ENCODE data around the gene OR6B1.

Gene OR6B1

DNA sequence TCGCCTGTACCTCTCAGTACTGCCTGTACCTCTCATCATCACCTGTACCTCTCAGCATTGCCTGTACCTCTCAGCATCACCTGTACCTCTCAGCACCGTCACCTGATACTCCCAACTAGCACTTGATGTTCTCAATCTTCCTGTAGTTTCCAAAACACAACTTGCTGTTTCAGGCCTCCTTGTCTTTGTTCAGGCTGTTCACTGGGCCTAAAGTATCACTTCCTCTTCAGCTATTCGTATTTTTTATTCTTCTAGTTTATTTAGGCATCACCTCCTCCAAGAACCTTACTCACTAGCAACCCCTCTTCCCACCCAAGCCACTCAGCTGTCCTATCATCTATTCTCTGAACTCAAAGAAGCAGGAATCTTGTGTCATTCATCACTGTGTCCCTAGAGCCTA, 24.1 kb downstream of the OR6B1 start:
- Histone ChIP-seq H3K9me3 (ENCODE audit: control insufficient read depth, low read length) (no peaks in the 10 kb centered on the region), H3K4me3 (ENCODE audit: extremely low read depth, insufficient read depth, low read length, poor library complexity, severe bottlenecking) (no peak overlapping the region), H3K27ac (ENCODE audit: low read depth, low read length, severe bottlenecking) (no peak overlapping the region), H3K36me3 (ENCODE audit: control insufficient read depth, insufficient read depth, low read length) (no peaks in the 10 kb centered on the region), H3K4me1 (ENCODE audit: control insufficient read depth, insufficient read depth, low read length, poor library complexity, severe bottlenecking) (peaks cover 25% of the 10 kb centered on the region)
- WGBS, 2 experiments (ENCODE audit: insufficient coverage in 2 of 2) = 93 to 97% methylated on average over 3 of the region's 3 CpGs

DNA sequence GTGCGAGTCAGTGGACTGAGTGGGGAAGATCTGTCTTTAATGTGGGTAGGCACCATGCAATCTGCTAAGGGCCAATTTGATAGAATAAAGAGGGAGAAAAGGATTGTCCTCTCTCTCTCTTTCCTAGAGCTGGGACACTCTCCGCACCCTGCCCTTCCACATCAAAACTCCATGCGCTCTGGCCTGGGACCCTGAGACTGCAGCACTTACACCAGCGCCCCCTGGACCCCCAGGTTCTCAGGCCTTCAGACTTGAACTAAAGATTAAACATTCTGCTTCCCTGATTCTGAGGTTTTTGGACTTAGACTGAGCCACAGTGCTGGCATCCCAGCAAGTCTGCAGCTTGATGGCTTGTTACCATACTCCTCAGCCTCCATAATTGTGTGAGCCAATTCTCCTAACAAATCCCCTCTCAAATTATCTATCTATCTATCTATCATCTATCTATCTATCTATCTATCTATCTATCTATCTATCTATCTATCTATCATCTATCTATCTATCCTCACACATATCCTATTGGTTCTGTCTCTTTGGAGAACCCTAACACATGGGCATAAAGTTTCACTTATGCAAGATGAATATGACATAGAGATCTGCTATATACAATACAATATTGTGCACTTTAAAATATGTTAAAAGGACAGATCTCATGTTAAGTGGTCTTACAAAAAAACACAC, 26.2 kb downstream of the OR6B1 start:
- H3K9me3 ChIP-seq (ENCODE audit: control insufficient read depth, low read length) = no peaks in the 10 kb centered on the region
- 90 to 100% methylated on average over 1 of the region's 4 CpGs for WGBS, 2 experiments (ENCODE audit: insufficient coverage in 2 of 2)
- peaks cover 5% of the 10 kb centered on the region for H3K4me1 ChIP-seq (ENCODE audit: control insufficient read depth, insufficient read depth, low read length, poor library complexity, severe bottlenecking)
- no peak overlapping the region for H3K27ac ChIP-seq (ENCODE audit: low read depth, low read length, severe bottlenecking)
- no peaks in the 10 kb centered on the region for H3K36me3 ChIP-seq (ENCODE audit: control insufficient read depth, insufficient read depth, low read length)
- no peak overlapping the region for H3K4me3 ChIP-seq (ENCODE audit: extremely low read depth, insufficient read depth, low read length, poor library complexity, severe bottlenecking)

DNA sequence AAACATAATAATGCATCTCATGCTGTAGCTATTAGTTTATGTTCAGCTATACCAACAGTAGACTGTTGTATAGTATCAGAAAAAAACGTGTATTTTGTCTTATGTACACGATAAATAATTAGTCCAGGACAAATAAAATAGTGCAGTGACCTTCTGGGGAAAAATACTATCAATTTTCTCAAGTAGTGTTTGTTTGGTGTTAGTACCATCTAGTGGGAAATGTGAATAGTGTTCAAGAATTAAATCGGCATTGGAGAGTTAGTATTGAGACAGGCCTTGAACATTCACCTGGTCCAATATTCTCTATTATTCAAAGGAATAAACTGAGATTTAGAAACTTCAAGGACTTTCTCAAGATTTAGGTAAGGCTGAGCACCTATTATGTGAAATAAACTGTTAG, 26.9 kb downstream of the OR6B1 start:
- H3K27ac ChIP-seq (ENCODE audit: low read depth, low read length, severe bottlenecking) = no peak overlapping the region
- no peaks in the 10 kb centered on the region for H3K9me3 ChIP-seq (ENCODE audit: control insufficient read depth, low read length)
- no CpG with 5 or more reads among the region's 3 CpGs for WGBS, 2 experiments (ENCODE audit: insufficient coverage in 2 of 2)
- no peaks in the 10 kb centered on the region for H3K36me3 ChIP-seq (ENCODE audit: control insufficient read depth, insufficient read depth, low read length)
- H3K4me3 ChIP-seq (ENCODE audit: extremely low read depth, insufficient read depth, low read length, poor library complexity, severe bottlenecking) = no peak overlapping the region
- peaks cover 4% of the 10 kb centered on the region for H3K4me1 ChIP-seq (ENCODE audit: control insufficient read depth, insufficient read depth, low read length, poor library complexity, severe bottlenecking)

DNA sequence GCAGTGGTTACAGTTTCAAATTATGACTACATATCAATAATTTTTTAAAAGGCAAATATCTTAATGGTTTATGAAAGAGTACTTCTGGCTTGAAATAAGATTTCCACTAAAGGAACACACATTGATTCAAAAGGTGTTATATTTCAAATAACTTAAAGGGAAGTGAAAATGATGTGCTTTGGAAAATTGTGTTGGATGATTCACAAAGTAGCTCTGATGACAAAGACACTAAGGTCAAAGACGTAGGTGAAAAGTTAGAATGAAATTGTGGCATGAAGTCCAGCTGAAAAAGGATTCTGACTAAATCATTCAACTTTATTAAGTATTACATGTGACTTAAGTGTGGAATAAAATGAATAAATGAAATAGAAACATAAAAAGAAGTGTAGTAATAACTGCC, 27.9 kb downstream of the OR6B1 start:
- Histone ChIP-seq H3K27ac (ENCODE audit: low read depth, low read length, severe bottlenecking) (no peak overlapping the region), H3K36me3 (ENCODE audit: control insufficient read depth, insufficient read depth, low read length) (no peaks in the 10 kb centered on the region), H3K9me3 (ENCODE audit: control insufficient read depth, low read length) (no peaks in the 10 kb centered on the region), H3K4me1 (ENCODE audit: control insufficient read depth, insufficient read depth, low read length, poor library complexity, severe bottlenecking) (no peaks in the 10 kb centered on the region), H3K4me3 (ENCODE audit: extremely low read depth, insufficient read depth, low read length, poor library complexity, severe bottlenecking) (no peak overlapping the region)
- 80% methylated on average over 1 of the region's 1 CpG; no CpG with 5 or more reads in 1 of the 2 experiments for WGBS, 2 experiments (ENCODE audit: insufficient coverage in 2 of 2)

DNA sequence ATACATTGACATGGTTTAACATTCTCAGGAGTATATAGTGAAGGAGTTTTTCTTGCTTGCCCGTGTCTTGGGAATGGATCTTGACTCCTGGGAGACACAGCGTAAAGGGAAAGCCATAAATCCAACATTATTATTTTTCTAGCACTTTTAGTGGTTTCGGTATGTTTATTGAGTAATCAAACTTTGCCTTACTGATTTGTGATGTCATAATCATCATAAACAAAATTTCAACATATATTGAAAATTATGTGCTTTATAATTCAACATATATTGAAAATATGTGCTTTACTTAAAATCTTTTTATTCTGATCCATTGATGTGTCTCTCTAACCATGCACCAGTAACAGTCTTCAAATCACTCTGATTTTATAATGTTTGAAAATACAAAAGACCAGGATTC, 28.4 kb downstream of the OR6B1 start:
- Histone ChIP-seq H3K27ac (ENCODE audit: low read depth, low read length, severe bottlenecking) (no peak overlapping the region), H3K4me1 (ENCODE audit: control insufficient read depth, insufficient read depth, low read length, poor library complexity, severe bottlenecking) (no peaks in the 10 kb centered on the region), H3K36me3 (ENCODE audit: control insufficient read depth, insufficient read depth, low read length) (no peaks in the 10 kb centered on the region), H3K4me3 (ENCODE audit: extremely low read depth, insufficient read depth, low read length, poor library complexity, severe bottlenecking) (no peak overlapping the region), H3K9me3 (ENCODE audit: control insufficient read depth, low read length) (no peaks in the 10 kb centered on the region)
- no CpG with 5 or more reads among the region's 3 CpGs for WGBS, 2 experiments (ENCODE audit: insufficient coverage in 2 of 2)

DNA sequence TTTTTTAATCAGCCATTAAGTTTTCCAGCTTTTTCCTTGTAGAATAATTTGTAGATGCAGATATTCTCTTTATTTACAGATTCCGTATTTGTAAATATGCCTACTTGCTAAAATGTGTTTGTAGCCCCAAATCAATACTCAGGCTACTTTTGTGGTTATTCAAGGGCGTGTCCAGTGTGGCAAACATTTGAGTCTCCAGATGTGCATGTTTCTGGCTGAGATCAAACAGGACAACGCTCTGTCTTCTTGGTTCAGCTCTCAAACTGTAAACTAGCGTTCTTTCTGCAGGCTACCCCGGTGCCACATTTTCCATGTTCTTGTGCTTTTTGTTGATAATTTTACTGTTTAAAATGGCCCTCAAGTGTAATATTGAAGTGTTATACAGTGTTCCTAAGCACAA, 32.4 kb downstream of the OR6B1 start:
- 89 to 91% methylated on average over 1 to 3 of the region's 5 CpGs for WGBS, 2 experiments (ENCODE audit: insufficient coverage in 2 of 2)
- H3K4me1 ChIP-seq (ENCODE audit: control insufficient read depth, insufficient read depth, low read length, poor library complexity, severe bottlenecking) = peaks cover 2% of the 10 kb centered on the region
- H3K36me3 ChIP-seq (ENCODE audit: control insufficient read depth, insufficient read depth, low read length) = no peaks in the 10 kb centered on the region
- H3K27ac ChIP-seq (ENCODE audit: low read depth, low read length, severe bottlenecking) = no peak overlapping the region
- no peak overlapping the region for H3K4me3 ChIP-seq (ENCODE audit: extremely low read depth, insufficient read depth, low read length, poor library complexity, severe bottlenecking)
- H3K9me3 ChIP-seq (ENCODE audit: control insufficient read depth, low read length) = no peaks in the 10 kb centered on the region

DNA sequence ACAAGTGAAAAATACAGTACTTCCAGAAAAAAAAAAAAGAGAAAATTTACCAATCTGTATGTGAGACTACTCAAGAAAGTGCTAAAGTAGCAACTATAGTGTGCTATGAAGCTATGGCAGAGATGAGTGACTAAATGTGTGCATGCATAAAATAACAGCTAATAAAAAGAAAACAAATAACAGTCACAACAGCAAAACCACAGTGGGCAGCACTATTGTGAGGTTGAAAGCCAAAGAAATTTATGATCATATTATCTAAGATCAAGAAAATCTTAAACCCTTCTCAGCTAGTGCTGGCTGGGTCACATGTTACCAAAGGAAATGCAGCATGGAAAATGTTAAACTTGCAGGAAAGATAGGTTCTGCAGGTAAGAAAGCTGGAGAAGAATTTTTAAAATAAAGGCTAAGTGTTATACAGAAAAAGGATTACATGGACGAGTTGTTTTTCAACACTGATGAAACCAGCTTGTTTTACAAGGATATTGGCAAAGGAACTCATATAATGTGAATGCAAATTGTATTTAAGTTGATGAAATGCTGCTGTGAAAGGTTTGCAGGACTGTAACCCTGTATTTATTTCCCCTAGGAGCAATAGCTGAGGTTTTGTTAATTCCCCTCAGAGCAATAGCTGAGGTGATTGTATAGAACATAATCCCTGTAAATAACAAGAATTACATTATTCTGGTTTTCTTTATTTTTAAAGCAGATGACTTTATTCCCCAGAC, 33.0 kb downstream of the OR6B1 start:
- H3K4me3 ChIP-seq (ENCODE audit: extremely low read depth, insufficient read depth, low read length, poor library complexity, severe bottlenecking) = no peak overlapping the region
- H3K4me1 ChIP-seq (ENCODE audit: control insufficient read depth, insufficient read depth, low read length, poor library complexity, severe bottlenecking) = peaks cover 9% of the 10 kb centered on the region
- 85 to 93% methylated on average over 1 of the region's 1 CpG for WGBS, 2 experiments (ENCODE audit: insufficient coverage in 2 of 2)
- no peaks in the 10 kb centered on the region for H3K36me3 ChIP-seq (ENCODE audit: control insufficient read depth, insufficient read depth, low read length)
- H3K27ac ChIP-seq (ENCODE audit: low read depth, low read length, severe bottlenecking) = no peak overlapping the region
- no peaks in the 10 kb centered on the region for H3K9me3 ChIP-seq (ENCODE audit: control insufficient read depth, low read length)

DNA sequence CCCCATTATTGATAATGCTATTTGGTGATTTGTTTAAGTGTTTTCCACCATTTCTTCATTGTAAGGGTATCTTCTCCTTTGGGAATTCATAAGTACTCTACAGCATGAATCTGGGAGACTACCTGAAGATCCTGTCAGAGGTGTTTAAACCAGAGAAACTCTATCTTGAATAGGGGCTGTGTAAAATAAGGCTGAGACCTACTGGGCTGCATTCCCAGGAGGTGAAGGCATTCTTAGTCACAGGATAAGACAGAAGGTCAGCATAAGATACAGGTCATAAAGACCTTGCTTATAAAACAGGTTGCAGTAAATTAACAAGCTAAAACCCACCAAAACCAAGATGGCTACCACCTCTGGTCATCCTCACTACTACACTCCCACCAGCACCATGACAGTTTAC, 35.3 kb downstream of the OR6B1 start:
- H3K9me3 ChIP-seq (ENCODE audit: control insufficient read depth, low read length) = peaks cover 3% of the 10 kb centered on the region
- H3K36me3 ChIP-seq (ENCODE audit: control insufficient read depth, insufficient read depth, low read length) = no peaks in the 10 kb centered on the region
- H3K27ac ChIP-seq (ENCODE audit: low read depth, low read length, severe bottlenecking) = no peak overlapping the region
- H3K4me3 ChIP-seq (ENCODE audit: extremely low read depth, insufficient read depth, low read length, poor library complexity, severe bottlenecking) = no peak overlapping the region
- H3K4me1 ChIP-seq (ENCODE audit: control insufficient read depth, insufficient read depth, low read length, poor library complexity, severe bottlenecking) = peaks cover 18% of the 10 kb centered on the region

DNA sequence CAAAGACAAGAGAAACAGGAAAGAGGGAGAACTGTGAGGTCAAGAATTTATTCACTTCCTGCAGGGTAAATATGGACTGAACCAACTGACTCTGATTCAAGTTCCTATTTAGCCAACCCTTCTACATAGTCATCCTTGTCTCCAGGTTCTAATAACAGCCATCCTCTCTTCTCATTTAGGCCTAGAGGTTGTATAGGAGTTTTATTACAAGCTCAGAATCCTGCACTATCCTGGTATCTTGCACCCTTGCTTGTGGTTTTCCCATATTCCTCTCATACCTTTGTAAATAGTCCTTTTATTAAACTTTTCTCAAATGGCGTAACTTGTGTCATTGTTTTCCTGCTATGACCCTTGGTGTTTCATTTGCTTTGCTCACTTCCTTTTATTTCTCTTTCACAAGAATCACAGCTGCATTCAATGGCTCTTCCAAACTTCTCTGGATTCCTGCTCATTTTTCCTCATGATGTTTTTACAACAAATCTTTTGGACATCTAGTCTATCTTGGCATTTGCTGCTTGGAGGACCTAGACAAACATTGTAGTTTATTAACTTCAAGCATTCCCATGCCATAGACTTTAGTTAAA, 36.3 kb downstream of the OR6B1 start:
- H3K4me3 ChIP-seq (ENCODE audit: extremely low read depth, insufficient read depth, low read length, poor library complexity, severe bottlenecking) = no peak overlapping the region
- 47 to 50% methylated on average over 1 of the region's 1 CpG for WGBS, 2 experiments (ENCODE audit: insufficient coverage in 2 of 2)
- H3K9me3 ChIP-seq (ENCODE audit: control insufficient read depth, low read length) = peaks cover 3% of the 10 kb centered on the region
- H3K36me3 ChIP-seq (ENCODE audit: control insufficient read depth, insufficient read depth, low read length) = no peaks in the 10 kb centered on the region
- no peak overlapping the region for H3K27ac ChIP-seq (ENCODE audit: low read depth, low read length, severe bottlenecking)
- peaks cover 18% of the 10 kb centered on the region for H3K4me1 ChIP-seq (ENCODE audit: control insufficient read depth, insufficient read depth, low read length, poor library complexity, severe bottlenecking)

DNA sequence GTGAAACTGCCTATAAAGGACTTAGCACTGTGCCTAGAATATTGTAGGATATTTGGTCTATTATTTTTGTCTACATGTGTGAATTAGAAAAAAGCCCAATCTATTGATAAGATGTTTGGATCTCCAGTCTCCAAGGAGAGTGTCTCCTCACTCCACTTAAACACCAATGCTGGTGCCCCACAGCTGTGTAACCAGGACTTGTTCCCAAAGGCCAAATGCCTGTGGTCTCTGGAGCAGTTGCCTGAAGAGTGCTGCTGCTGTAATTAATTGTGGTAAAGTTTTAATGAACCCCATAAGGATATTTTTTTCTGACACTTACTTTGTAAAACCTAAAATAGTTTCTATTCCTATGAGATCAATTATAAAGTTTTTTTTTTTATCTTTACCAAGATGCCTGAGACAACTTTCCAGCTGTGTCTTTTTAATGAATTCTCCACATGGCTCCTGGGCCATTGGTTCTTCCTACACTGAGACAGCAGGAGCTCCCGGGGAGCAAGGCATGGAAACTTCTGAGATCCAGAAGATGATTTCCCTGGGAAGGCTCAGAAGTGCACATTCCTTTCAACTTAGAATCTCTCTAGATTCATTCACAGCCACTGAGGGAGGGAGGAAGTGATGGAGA, 37.4 kb downstream of the OR6B1 start:
- WGBS, 2 experiments (ENCODE audit: insufficient coverage in 2 of 2) = 40 to 67% methylated on average over 1 of the region's 1 CpG
- no peak overlapping the region for H3K4me3 ChIP-seq (ENCODE audit: extremely low read depth, insufficient read depth, low read length, poor library complexity, severe bottlenecking)
- peaks cover 18% of the 10 kb centered on the region for H3K4me1 ChIP-seq (ENCODE audit: control insufficient read depth, insufficient read depth, low read length, poor library complexity, severe bottlenecking)
- H3K27ac ChIP-seq (ENCODE audit: low read depth, low read length, severe bottlenecking) = no peak overlapping the region
- H3K9me3 ChIP-seq (ENCODE audit: control insufficient read depth, low read length) = peaks cover 3% of the 10 kb centered on the region
- H3K36me3 ChIP-seq (ENCODE audit: control insufficient read depth, insufficient read depth, low read length) = no peaks in the 10 kb centered on the region

DNA sequence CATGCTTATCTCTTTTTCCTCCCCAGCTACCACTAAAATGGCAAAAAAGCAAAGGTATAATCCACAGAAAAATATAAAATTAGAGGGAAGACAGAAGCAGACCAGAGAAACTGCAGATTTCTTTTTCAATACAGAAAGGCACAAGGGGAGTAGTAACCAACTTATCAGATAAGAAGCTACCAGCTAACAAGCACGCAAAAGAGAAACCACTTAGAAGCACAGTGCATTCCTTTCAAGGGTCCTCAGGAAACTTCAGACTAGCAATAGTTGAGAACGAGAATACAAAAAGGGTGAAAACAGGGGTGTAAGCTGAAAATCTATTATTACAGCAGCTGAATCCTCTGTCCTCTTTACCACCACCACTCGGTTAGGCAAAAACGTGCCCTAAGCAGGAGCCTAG, 38.8 kb downstream of the OR6B1 start:
- no CpG with 5 or more reads among the region's 4 CpGs for WGBS, 2 experiments (ENCODE audit: insufficient coverage in 2 of 2)
- Histone ChIP-seq H3K4me1 (ENCODE audit: control insufficient read depth, insufficient read depth, low read length, poor library complexity, severe bottlenecking) (peaks cover 18% of the 10 kb centered on the region), H3K36me3 (ENCODE audit: control insufficient read depth, insufficient read depth, low read length) (no peaks in the 10 kb centered on the region), H3K4me3 (ENCODE audit: extremely low read depth, insufficient read depth, low read length, poor library complexity, severe bottlenecking) (no peak overlapping the region), H3K9me3 (ENCODE audit: control insufficient read depth, low read length) (peaks cover 3% of the 10 kb centered on the region), H3K27ac (ENCODE audit: low read depth, low read length, severe bottlenecking) (no peak overlapping the region)

Measured in mesodermal cell (in vitro differentiated cells).